ENCODE data around the gene PHLDB1. TPM values are rescaled to one million over a fixed set of nuclear protein-coding genes. Genes with fewer than 3 reads are reported as not detected.

Gene PHLDB1
- 14.0 and 22.4 TPM in 2 replicates for total RNA-seq

DNA sequence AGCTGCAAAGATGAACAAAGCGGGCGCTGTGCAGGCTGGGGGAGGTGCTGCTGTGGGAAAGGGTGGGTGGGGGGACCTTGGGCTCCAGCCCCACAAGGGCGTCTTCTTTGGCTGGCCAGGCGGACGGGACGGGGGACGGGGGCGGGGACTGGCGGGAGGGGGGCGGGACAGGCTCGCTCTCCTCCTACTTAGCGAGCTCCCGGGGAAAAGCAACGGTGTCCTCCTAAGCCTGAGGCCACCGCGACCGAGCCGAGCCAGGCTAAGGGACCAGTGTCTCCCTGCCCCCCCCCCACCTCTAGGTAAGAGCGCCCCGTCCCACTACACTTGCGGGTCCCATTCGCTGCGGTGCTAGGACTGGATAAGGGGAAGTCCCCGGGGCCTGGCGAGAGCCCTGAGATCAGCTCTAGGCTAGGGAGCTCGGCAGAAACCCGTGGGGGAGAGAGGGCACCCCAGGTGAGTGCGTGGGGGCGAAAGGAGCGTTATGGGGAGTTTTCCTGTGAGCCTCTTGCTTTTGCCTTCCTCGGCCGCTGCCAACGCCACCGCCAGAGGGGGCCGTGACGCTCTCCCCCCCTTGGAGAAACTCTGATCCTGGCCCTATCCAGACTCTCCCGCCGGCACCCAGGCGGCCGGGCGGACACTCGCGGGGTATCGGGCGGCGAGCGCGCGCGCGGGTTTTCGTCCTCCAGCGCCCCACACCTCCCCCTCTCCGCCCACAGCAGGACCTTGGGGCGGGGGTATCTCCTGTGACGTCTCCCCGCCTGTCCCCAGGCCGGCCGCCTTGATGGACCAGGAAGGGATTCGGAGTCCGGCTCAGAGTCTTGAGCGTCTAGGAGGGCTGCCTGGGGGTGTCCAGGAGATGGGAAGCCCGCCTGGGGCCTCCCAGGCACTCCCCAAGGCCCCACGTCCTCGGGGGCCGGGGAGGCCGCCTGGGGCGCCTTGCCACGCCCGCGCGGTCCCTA lies at the start of gene PHLDB1:
Gene PHLDB1 (plus strand): TSS at position 215 of the 959 bp plus-strand sequence. CDS start 6,222 bp downstream, outside the sequence.

DNA sequence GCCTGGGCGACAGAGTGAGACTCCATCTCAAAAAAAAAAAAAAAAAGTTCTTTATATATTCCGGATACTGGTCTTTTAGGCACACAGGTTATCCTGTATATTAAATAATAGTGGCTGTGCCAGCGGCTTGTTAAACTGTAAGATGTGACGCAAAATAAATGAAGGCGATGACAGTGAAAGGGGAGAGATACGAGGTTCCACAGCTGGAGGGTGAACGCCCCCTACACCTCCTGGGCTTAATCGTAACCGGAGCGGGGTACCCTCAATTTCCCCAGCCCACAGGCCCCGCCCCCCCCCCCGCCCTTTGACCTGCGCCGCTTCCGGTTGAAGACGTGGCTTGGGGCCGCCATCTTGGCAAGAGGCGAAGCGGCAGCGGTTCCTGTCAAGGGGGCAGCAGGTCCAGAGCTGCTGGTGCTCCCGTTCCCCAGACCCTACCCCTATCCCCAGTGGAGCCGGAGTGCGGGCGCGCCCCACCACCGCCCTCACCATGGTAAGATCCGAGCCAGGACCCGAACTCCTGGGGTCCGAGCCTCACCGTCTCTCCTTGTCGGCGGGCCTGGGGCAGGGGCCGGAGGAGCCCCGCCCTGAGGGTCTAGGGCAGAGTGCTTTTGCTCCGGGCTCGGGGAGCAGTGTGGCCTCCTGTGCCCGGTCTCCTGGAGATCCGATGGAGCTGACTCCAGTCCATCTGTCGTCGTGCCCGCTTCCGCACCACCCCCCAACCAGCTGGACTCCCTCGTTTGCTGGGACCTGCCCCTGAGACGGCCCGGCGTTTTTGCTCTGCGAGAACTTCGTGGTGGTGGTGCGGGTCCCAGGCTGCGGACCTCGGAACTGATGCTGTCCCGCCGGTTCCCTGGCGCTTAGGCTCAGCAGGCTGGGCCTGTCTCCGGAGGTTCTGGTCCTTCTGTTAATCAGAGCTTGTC lies 35.1 kb upstream of the PHLDB1 start, which contains the start of gene ARCN1:
Gene ARCN1 (plus strand): TSS at position 349 of the 920 bp plus-strand sequence. CDS start 139 bp downstream, at position 488.

DNA sequence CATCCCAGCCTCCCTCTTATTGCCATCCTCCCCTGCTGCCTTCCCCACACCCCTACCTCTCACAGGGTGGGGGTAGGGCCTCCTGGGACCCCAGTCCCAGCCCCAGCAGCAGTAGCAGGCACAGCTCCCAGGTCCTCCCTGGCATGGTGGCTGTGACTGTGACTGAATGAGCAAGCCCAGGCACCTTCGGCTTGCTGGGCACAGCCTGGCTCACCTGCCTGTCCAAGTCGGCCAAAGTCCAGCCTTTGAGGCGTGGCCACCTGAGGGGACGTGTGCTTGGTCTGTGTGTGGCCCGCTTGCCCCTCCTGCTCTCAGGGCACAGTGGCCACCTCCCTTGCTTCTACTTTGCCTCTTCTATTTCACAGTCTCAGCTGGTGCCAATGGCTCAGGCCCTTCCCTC lies 72.1 kb downstream of the PHLDB1 start, which contains the start of gene TREH:
Gene TREH (minus strand): TSS at position 168 of the 400 bp plus-strand sequence. CDS start 23 bp downstream, at position 145.

Other genes starting within 250 kb of the PHLDB1 start
- 22.2 and 27.6 TPM in 2 replicates for gene UBE4A, start 248.0 kb upstream of the PHLDB1 start, total RNA-seq
- gene ATP5MG, start 206.0 kb upstream of the PHLDB1 start, total RNA-seq = 90.3 and 117 TPM in 2 replicates
- 17.4 and 19.9 TPM in 2 replicates for gene KMT2A, start 171.1 kb upstream of the PHLDB1 start, total RNA-seq
- gene TTC36, start 80.1 kb upstream of the PHLDB1 start, total RNA-seq = 0.34 and 0.76 TPM in 2 replicates
- gene TMEM25, start 76.4 kb upstream of the PHLDB1 start, total RNA-seq = 11.1 and 11.7 TPM in 2 replicates
- gene IFT46, start 41.7 kb upstream of the PHLDB1 start, total RNA-seq = 12.8 and 17.3 TPM in 2 replicates
- 68.3 and 74.1 TPM in 2 replicates for gene ARCN1, start 35.2 kb upstream of the PHLDB1 start, total RNA-seq
- gene TREH, start 72.0 kb downstream of the PHLDB1 start, total RNA-seq = not detected in 2 replicates
- gene DDX6, start 183.5 kb downstream of the PHLDB1 start, total RNA-seq = 93.7 and 128 TPM in 2 replicates

All from dermis lymphatic vessel endothelial cell (primary cell).